Keratinocyte (primary cell): ENCODE data around the gene WTIP. TPM values are rescaled to one million over a fixed set of nuclear protein-coding genes. Genes with fewer than 3 reads are reported as not detected.

Experiments used
- DNase-seq: peaks from one replicate; pipeline ENCODE4 v3.0.0-alpha.2; 2011; ENCODE audit warnings: low read depth, missing footprints, low spot score
- FAIRE-seq: peaks from 2 replicates; lab custom pipeline; 2011; peaks lifted over from hg19 to GRCh38; lab: Jason Lieb, UNC
- H2AFZ ChIP-seq: 2 replicates; pipeline ENCODE4 v1.6.0; 2012; ENCODE audit warnings: low read length, control low read depth, inconsistent platforms; ENCODE audit not compliant: control insufficient read depth
- H3K27ac ChIP-seq: 2 replicates; pipeline ENCODE4 v1.5.1; 2011; ENCODE audit warnings: low read length; ENCODE audit not compliant: control insufficient read depth, insufficient read depth
- H3K27me3 ChIP-seq: 3 replicates; pipeline ENCODE4 v1.6.0; 2011; ENCODE audit warnings: low read length; ENCODE audit not compliant: control insufficient read depth, insufficient read depth; ENCODE audit errors: extremely low read depth
- H3K36me3 ChIP-seq, 2 experiments: 2 replicates in 1 of 2; 3 replicates in 1 of 2; pipeline ENCODE4 v1.5.1; 2011; ENCODE audit warnings: low read length in 2 of 2, mild to moderate bottlenecking in 1 of 2; ENCODE audit not compliant: control insufficient read depth in 2 of 2, insufficient read depth in 2 of 2; ENCODE audit errors: extremely low read depth in 1 of 2
- H3K4me1 ChIP-seq: 3 replicates; pipeline ENCODE4 v1.5.1; 2011; ENCODE audit warnings: low read length; ENCODE audit not compliant: control insufficient read depth, insufficient read depth; ENCODE audit errors: extremely low read depth
- H3K4me2 ChIP-seq: 3 replicates; pipeline ENCODE4 v1.6.0; 2011; ENCODE audit warnings: low read depth, low read length; ENCODE audit not compliant: control insufficient read depth, insufficient read depth; ENCODE audit errors: extremely low read depth
- H3K4me3 ChIP-seq, 3 experiments: fragments of 200-600 bp in 1 of 3; sonication (generic) in 1 of 3; 2 replicates in 2 of 3; 3 replicates in 1 of 3; pipeline ENCODE4 v1.5.1; 2011 to 2016; ENCODE audit warnings: low read length in 3 of 3, mild to moderate bottlenecking in 3 of 3, control low read depth in 2 of 3, inconsistent platforms in 1 of 3, low read depth in 1 of 3, mixed read lengths in 1 of 3, mixed run types in 1 of 3, moderate library complexity in 1 of 3; ENCODE audit not compliant: control insufficient read depth in 2 of 3, insufficient read depth in 2 of 3; ENCODE audit errors: extremely low read depth in 1 of 3
- H3K79me2 ChIP-seq: 2 replicates; pipeline ENCODE4 v1.6.0; 2012; ENCODE audit warnings: low read length; ENCODE audit not compliant: control insufficient read depth, insufficient read depth
- H3K9ac ChIP-seq: 3 replicates; pipeline ENCODE4 v1.6.0; 2011; ENCODE audit warnings: low read length; ENCODE audit not compliant: control insufficient read depth, insufficient read depth; ENCODE audit errors: extremely low read depth
- H3K9me1 ChIP-seq: 3 replicates; pipeline ENCODE4 v1.6.0; 2011; ENCODE audit warnings: low read length; ENCODE audit not compliant: control insufficient read depth, insufficient read depth; ENCODE audit errors: extremely low read depth
- H3K9me3 ChIP-seq: 2 replicates; pipeline ENCODE4 v1.5.1; 2012; ENCODE audit warnings: low read depth, low read length; ENCODE audit not compliant: control insufficient read depth
- H4K20me1 ChIP-seq: 3 replicates; pipeline ENCODE4 v1.6.0; 2011; ENCODE audit warnings: low read length; ENCODE audit not compliant: control insufficient read depth, insufficient read depth; ENCODE audit errors: extremely low read depth
- CTCF ChIP-seq, 3 experiments: IDR thresholded peaks in 1 of 3; conservative IDR thresholded peaks in 1 of 3; optimal IDR thresholded peaks in 1 of 3; 2 replicates in 2 of 3; 3 replicates in 1 of 3; pipeline versions ENCODE3 to v1.5.1; 2011; ENCODE audit warnings: low read length in 3 of 3, mild to moderate bottlenecking in 3 of 3, moderate library complexity in 2 of 3, control low read depth in 1 of 3, inconsistent platforms in 1 of 3; ENCODE audit not compliant: insufficient read depth in 2 of 3; ENCODE audit errors: extremely low read depth in 1 of 3
- EZH2 ChIP-seq: IDR thresholded peaks from one replicate; pipeline ENCODE4 v1.6.1; 2012; ENCODE audit warnings: inconsistent platforms, mild to moderate bottlenecking, low read length, moderate library complexity
- dilution Hi-C: fragments of 300-500 bp; cut with MboI; formaldehyde crosslinking; loops from one replicate; pipeline ENCODE4 v1.7.0; 2020; ENCODE audit warnings: low sequenced_read_pairs; ENCODE audit not compliant: extremely low pct_ligation_motif_present
- polyA plus RNA-seq, 5 experiments: library from polyadenylated mRNA; depleted of rRNA in 3 of 5; stranded (reverse) in 3 of 5; stranded (forward) in 1 of 5; unstranded in 1 of 5; fragments of >200 nt; gene quantifications; 1 replicate in 1 of 5; 2 replicates in 3 of 5; 3 replicates in 1 of 5; pipeline versions ENCODE4 v1.2.1 to v1.2.3, GENCODE V29; 2011 to 2012; ENCODE audit warnings: missing spikeins in 2 of 5, low read depth in 1 of 5, low replicate concordance in 1 of 5

WTIP gene
- polyA plus RNA-seq, 1 donor (not counting 4 experiments of a cell fraction or from before 2014, with no cell fraction given) = 14.5 TPM

- FAIRE-seq (no peak), DNase-seq (no peak)
- H3K27ac ChIP-seq = no peak overlapping the region
- H3K4me1 ChIP-seq = peaks cover 4% of the 10 kb centered on the region
- H3K9me1 ChIP-seq = no peaks in the 10 kb centered on the region
- H3K79me2 ChIP-seq = peaks cover 39% of the 10 kb centered on the region
- no peak overlapping the region for H2AFZ ChIP-seq
- no peaks in the 10 kb centered on the region for H3K27me3 ChIP-seq
- dilution Hi-C loops = no loop called here
- no peak overlapping the region for H3K9ac ChIP-seq
- no peaks in the 10 kb centered on the region for H3K9me3 ChIP-seq
- H3K4me3 ChIP-seq = no peak overlapping the region
- TF ChIP-seq CTCF (optimal IDR thresholded peaks at IDR 0.05 in 1 of 3, IDR thresholded peaks at IDR 0.05 in 1 of 3, conservative IDR thresholded peaks at IDR 0.05 in 1 of 3; ENCODE audit: extremely low read depth in 1 of 3, insufficient read depth in 2 of 3, low read length in 3 of 3) (no peak), EZH2 (no peak)
- no peak overlapping the region for H3K4me2 ChIP-seq
- peaks cover 9% of the 10 kb centered on the region for H4K20me1 ChIP-seq
- no peaks in the 10 kb centered on the region for H3K36me3 ChIP-seq
Measured at GRCh38 chr19:34484328-34484727, 2.8 kb downstream of the WTIP start.

DNA sequence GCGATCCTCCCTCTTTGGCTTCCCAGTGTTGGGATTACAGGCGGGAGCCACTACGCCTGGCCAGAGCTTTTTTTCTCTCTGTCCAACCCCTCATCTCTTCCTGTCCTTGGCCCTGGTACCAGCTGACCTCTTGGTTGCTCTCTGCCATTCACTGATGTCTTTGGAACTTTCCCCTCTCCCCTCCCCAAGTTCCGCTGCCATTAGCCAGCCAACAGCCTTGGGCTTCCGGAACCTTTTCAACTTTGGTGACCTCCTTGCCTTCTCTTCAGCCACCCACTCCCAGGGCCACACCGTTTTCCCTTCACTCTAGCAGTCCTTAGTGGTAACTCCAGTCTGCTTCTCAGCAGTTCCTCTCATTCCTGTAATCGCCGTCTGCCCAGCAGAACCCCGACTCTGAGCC lies 4.3 kb downstream of the WTIP start:
- dilution Hi-C loops = no loop called here
- Histone ChIP-seq H3K27me3 (no peaks in the 10 kb centered on the region), H3K27ac (no peak overlapping the region), H3K79me2 (peaks cover 39% of the 10 kb centered on the region), H3K4me2 (no peak overlapping the region), H3K36me3 (peaks cover 0 to 3% of the 10 kb centered on the region in 2 experiments), H2AFZ (no peak overlapping the region), H3K9me1 (no peaks in the 10 kb centered on the region), H3K9ac (no peak overlapping the region), H4K20me1 (peaks cover 9% of the 10 kb centered on the region), H3K9me3 (no peaks in the 10 kb centered on the region), H3K4me1 (peaks cover 4% of the 10 kb centered on the region), H3K4me3 (no peak overlapping the region)
- DNase-seq (no peak), FAIRE-seq (no peak)
- no peak for TF ChIP-seq EZH2
- no peak for TF ChIP-seq CTCF (optimal IDR thresholded peaks at IDR 0.05 in 1 of 3, IDR thresholded peaks at IDR 0.05 in 1 of 3, conservative IDR thresholded peaks at IDR 0.05 in 1 of 3; ENCODE audit: extremely low read depth in 1 of 3, insufficient read depth in 2 of 3, low read length in 3 of 3)
